GM19455 (cell line): ENCODE data around the gene ELFN1.

Experiments
- ATAC-seq: cut with Tn5 transposase; IDR thresholded peaks from one replicate; pipeline ENCODE4 v1.9.1; 2021; ENCODE audit not compliant: unreplicated experiment

ELFN1 gene

DNA sequence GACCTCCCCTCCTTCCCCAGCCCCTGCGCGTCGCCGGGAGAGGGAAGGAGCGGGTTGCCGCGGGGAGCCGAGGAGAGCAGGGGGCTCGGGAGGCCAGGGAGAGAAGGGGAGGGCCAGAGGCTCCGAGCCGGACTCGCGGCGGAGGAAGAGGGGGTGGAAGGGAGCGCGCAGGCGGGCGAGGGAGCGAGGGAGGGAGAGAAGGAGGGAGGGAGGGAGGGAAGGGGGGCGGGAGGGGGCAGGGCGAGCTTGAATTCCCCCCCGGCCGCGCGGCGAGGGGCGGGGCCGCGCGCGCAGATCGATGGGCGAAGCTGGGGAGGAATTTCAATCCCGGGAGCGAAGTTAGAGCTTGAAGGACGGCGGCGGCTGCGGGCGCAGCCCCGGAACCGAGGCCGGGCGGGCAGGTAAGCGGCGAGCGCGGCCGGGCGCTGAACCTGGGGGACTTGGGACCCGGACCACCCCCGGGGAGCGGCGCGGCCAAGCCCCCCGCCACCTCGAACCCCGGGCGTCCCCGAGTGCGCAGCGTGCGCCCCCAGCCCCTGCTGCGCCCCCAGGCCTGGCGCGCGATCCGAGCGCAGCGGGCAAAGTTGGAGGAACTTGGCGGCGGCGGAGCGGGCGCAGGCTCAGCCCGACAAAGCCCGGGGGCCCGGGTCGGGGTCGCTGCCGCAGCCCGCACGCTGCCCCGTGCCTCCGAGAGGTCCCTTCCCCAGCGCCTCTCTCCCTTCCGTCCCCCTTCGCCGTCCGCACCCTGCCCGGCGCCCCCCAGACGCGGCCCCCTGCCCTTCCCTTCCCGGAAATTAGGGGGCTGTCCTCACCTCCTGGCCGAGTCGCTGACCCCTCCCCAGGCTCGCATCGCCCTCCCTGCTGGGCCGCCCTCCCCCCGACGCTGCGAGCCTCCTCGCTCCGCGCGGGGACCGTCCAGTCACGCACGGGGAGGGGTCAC is at the start of gene ELFN1:
TSS of gene ELFN1 (plus strand) at position 324 of the 940 bp plus-strand sequence. CDS start 74,320 bp downstream, outside the sequence.
- ATAC-seq, result no peak

DNA sequence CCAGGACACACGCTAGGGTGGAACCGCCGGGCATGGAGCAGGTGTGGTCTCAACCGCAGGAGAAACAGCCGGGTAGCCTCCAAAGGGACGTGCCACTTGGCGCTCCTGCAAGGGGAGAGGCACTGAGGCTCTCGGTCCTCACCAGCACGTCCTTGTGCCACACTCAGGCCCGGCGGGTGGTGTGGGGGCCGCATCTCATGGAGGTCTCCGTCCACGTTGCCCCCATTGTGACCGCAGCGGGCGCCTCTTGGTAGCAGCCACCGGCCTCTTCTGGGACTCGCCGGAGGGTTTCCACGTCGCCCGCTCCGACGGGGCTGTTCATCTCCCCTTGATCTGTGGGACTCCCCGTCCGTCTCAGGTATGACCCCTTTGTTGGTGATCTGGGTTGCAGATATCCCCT is 49.2 kb upstream of the ELFN1 start:
- ATAC-seq, result no peak

DNA sequence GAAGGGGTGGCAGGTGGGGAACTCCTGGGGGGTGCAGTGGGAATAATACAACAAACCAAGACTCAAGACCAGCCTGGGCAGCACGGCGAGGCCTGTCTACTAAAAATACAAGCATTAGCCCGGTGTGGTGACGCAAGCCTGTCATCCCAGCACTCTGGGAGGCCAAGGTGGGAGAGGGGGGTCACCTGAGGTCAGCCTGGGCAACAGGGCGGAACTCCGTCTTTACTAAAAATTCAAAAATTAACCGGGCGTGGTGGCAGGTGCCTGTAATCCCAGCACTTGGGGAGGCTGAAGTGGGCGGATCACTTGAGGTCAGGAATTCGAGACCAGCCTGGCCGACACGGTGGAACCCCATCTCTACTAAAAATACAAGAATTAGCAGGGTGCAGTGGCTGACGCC is 48.4 kb upstream of the ELFN1 start:
- ATAC-seq, result no peak

DNA sequence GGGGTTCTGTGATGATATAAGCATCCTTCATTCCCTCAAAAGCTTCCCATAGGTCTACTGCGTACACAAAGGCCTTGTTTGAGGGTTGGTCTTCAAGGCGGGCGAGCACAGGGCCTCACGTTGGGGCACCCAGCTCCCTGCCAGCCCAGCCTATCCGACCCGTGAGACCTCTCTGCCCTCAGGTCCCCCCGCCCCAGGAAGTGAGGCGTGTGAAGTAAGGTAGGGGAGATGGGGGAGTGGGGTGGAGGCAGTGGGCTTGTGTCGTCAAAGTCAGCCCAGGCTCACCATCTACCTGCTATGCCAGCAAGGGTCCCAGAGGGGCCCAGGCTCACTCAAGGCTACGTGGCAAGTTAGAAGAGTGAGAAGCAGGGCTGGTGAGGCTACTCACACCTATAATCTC is 47.6 kb upstream of the ELFN1 start:
- no peak for ATAC-seq

DNA sequence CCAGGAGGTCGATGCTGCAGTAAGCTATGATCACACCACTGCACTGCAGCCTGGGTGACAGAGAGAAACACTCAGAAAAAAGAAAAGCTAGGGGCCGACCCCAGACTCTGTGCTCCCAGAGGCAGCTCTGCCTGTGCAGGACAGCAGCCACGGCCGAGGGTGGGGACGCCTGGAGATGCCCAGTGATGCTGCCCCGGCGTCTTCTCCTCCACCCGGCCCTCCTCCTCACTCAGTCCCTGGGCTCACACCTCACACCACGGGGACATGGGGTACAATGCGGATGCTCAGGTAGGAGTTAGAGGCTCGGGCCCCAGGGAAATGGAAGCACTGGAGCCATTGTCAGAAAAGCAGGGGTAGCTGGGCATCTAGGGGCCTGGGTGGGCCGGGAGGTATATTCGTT is 46.3 kb upstream of the ELFN1 start:
- no peak for ATAC-seq

DNA sequence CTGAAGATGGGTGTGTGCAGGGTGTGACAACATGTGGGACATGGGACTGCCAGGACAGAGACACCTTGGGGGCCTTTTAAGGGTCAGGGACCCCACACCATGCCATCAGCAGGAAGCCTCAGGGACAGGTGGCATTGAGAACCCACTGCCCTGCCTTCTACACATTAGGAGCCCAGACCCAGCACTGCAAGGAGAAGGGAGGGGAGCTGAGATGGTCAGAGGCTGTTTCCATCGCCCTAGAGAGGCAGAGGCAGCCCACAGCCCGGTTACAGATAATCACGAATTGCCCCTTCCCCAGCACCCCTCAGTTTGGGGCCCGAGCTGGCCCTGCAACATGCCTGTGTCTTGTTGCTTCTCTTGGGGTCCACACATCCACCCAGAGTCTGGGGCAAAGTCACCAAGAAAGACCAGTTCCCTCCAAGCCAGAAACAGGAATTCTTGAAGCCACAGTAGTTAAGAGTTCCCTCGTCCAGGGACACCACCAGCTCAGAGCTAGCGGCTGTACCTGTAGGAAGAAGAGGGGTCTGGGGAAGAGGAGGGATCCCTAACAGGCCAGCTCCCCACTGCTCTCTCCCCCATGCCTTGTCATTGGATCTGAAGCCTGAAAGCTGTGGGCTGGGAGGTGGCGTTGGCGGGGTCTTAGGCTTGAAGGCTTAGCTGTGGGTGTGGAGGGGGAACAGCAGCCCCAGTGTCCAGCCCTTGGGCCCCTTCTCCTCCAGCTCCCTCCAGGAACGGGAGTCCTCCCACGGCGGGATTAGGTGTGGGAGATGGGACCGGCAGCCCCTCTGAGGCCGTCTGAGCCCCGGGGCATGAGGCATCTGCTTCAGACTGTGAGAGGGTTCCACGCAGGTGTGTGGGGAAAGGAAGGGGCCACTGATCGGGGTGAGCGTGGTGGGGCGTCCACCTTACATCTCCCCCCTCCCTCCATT is 44.8 kb upstream of the ELFN1 start:
- no peak for ATAC-seq

DNA sequence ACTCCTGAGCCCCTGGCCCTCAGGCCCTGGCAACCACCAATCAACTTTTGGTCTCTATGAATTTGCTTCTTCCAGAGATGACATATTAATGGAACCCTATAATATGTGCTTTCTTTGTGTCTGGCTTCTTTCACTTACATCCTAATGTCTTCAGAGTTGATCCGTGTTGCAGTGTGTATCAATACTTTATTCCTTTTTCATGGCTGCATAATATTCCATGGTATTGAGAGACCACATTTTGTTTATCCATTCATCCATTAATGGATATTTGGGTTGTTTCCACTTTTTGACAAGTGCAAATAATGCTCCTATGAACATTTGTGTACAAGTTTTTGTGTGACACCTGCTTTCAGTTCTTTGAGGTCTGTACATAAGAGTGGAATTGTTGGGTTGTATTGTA is 43.3 kb upstream of the ELFN1 start:
- no peak for ATAC-seq

DNA sequence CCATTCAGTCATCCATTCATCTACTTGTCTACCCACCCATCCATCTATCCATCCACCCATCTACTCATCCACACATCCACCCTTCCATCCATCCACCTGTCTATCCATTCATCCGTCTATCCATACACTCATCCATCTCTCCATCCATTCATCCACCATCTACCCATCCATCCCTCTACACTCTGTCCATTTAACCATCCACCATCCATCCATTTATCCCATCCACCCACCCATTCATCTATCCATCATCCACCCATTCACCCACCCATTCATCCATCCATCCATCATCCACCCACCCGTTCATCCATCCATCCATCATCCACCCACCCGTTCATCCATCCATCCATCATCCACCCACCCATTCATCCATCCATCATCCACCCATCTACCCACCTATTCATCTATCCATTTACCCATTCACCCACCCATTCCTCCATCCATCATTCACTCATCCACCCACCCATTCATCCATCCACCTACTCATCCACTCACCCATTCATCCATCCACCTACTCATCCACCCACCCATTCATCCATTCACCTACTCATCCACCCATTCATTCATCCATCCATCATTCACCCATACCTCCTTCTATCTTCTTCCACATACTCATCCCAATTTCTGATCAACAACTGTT is 39.3 kb upstream of the ELFN1 start:
- no peak for ATAC-seq

DNA sequence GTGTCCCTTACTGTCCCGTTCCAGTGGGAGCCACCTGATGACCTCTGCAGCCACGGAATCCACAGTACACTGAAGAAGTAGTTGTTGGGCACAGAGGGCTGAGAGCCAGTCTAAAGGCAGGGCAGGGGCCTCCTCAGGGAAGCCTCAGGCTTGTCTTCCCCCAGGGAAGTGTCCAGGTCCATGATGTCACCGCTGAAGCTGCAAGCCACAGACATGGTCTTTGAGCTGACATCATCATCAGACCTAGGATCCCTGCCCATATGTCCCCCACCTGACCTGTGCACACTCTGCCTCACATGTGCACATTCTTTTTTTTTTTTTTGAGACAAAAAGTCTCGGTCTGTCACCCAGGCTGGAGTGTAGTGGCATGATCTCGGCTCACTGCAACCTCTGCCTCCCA is 38.4 kb upstream of the ELFN1 start:
- ATAC-seq, result no peak

DNA sequence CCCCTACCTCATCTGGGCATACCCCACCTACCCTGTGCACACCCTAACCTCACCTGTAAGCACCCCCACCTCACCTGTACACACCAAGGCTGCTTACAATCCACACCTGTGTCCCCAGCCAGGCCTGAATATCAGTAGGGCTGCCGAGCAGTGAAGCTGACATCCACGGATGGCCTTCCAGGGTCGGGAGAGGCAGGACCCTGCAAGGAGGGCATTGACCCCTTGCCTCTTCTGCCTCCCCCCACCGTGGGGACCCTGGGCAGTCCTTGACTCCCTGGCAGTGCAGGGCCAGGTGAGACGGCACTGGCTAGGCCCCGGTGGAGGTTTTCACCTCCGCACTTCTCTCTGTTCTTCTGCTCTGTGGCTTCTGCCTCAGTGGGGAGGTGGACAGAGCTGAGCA is 37.6 kb upstream of the ELFN1 start:
- ATAC-seq, result no peak

DNA sequence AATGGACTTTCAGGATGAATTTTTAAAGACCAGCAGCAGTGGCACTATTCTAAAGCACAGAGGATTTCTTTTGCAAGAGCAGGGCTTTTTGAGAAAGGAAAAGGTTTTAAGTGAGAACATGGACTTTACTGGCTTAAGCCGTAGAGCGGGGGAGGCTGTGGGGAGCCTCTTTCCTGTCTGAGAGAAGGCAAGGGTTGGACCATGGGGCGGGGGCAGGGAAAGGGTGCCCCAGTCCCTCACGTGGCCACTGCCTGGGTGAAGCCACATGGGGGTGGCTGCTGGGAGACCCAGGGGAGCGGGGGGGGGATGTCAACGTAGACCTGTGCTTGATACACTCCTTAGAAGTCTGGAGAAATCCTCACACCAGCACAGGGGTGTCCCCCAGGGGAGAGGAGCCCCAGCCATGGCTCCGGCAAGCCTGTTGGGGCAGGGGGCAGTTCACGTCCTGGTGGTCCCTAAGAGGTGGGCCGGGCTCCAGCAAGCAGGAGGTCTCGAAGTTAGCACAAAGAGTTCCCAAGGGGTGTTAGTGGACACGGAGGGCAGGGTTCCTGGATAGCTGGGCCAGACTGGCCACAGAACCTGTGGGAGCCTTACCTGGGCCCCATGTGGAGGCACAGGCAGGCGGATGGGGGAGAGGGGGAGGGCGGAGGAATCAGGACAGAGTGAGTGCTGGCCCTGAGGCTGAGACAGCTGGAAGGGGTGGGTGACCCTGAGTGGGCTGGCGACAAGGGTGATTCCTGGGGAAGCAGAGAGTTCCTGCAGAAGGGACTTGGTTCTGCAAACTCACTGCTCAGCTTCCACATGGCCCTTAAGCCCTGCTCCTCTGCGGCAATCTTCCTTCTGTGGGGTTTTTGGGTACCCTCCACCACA is 36.9 kb upstream of the ELFN1 start:
- no peak for ATAC-seq

DNA sequence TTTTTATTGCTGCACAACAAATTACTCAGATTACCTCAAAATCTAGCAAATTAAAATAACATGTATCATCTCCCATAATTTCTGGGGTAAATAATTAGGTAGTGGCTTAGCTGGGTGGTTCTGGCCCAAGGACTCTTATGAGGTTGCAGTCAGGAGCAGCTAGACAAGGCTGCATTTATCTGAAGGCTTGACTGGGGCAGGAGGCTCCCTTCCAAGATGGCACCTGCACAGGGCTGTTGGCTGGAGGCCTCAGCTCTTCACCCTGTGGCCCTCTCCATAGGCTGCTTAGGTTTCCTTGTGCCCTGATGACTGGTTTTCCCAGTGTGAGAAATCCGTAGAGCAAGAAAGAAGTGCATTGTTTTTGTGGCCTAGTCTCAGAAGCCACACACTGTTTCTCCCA is 34.7 kb upstream of the ELFN1 start:
- ATAC-seq, result no peak

DNA sequence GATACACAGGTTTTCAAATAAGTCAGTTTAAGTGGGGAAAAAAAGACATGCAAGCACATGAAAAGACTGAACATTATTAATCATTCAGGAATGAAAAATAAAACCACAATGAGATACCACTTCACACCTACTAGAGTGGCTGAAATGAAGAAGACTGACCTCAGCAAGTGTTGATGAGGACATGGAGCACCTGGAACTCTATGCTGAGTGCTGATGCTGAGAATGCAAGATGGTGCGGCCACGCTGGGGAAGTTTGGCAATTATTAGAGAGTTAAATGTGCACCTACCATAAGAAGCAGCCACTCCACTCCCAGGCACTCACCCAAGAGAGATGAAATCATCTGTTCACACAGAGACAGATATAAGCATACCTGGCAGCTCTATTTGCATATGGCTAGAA is 32.9 kb upstream of the ELFN1 start:
- no peak for ATAC-seq

DNA sequence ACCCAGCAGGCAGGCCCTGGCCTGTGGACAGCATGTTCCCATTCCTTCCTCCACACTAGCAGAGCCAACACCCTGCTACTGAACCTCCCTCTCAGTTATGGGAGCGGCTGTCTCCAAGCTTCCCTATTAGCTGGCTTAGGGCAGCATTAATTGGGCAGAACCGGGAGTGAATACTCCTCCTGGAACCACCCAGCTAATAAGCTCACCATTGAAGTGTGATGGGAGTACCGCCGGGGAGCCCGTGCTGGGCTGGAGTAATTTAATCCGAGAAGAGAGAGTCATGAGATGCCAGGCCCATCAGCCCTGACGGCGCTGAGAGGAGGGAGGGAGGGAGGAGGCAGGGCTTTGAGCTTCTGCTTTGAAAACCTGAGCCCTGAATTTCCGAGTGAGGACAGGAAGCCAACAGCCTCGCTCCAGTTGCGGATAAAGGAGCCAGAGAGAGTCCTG is 31.8 kb upstream of the ELFN1 start:
- no peak for ATAC-seq

DNA sequence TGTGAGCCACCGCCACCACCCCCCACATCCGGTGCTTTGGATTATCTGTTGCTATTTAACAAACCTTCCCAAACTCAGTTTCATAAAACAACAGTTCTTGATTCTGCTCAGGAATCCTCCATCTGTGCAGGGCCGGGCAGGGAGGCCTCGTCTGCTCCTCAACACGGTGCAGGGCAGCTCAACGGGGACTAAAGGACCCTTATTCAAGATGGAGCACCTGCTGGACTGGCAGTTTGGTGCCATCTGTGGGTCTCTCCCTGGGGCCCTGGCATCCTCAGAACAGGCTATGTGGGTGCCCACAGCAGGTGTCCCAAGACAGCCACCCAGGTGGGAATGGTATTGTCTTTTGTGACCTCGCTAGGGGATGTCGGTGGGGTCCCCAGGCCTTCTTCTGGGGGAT is 31.0 kb upstream of the ELFN1 start:
- ATAC-seq, result no peak

DNA sequence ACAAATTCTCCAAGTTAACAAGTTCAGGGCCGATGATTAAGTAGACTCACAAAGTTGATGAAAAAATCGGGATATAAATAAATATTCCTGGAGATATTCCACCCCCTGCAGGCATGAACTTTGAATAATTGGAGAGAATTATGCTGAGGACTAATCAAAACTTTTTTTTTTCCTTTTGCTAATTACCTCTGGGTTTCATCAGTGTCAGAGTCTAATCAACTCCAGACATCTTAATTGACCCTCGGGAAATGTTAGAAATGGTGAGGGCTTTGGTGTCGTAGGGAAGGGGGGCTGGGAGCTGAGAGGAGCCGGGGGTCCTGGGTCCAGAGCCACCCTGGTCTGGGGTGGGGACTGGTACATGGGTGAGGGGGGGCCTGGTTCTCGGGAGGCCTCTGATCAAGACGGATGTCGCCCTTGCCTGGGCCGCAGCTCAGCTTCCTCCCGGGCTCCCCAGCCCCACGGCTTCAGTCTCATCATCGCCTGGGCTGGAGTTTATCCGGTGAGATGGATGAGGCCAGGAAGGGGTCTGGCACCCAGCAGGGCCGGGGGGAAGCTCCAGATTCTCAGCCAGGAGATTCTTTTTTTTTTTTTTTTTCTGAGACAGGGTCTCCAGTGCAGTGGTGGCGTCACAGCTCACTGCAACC is 30.4 kb upstream of the ELFN1 start:
- no peak for ATAC-seq

DNA sequence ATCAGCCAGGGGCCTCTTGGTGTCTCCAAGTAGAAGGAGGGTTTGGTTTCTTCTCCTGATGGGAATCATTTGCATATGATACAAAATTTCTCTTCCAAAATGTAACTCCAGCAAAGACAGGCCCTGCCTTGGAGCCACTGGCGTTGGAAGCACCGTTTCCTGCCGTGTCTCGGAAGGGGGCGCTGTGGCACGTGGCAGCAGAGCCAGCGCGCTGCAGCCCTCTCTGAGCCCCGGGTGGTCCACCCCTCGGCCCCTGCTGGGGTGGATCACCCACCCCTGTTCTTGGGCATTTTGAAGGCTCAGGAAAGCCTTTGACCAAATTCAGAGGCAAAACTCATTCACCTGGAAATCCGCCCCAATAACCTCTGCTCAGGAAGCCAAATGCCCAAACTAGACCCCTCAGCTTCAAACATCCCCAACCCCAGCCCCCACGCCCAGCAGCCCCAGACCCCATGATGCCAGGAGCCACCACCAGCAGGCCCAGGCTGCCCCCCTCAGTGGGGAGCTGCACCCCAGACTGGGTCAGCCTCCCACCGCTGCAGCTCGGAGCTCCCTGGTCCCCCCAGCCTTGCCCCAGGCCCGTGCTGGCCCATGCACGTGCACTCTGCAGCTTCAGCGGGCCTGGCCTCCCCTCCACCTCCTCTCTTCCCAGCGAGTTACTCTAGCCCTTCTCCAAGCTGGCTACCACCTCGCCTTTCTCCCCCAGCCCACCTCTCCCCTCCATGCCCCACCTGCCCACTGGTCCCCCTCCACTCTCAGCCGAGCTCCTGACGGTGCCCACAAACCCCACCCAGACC is 29.5 kb upstream of the ELFN1 start:
- no peak for ATAC-seq

DNA sequence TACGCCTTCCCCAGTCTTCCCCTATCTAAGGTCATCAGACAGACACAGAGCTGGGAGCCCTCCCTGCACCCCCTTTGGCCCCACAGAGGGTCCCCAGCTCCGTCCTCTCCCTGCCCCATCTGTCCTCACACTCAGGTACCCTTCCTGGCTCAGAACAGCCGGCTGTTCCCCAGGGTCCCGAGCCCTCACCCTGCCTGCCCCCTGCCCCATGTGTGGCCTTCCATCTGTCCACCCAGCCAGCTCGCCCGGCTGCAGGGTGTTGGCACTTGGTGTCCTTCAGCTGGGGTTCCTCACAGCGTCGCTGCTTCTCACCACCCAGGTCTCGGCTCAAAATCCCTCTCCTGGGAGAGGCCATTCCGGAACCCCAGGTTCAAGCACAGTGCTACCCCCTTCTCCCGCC is 28.9 kb upstream of the ELFN1 start:
- no peak for ATAC-seq

DNA sequence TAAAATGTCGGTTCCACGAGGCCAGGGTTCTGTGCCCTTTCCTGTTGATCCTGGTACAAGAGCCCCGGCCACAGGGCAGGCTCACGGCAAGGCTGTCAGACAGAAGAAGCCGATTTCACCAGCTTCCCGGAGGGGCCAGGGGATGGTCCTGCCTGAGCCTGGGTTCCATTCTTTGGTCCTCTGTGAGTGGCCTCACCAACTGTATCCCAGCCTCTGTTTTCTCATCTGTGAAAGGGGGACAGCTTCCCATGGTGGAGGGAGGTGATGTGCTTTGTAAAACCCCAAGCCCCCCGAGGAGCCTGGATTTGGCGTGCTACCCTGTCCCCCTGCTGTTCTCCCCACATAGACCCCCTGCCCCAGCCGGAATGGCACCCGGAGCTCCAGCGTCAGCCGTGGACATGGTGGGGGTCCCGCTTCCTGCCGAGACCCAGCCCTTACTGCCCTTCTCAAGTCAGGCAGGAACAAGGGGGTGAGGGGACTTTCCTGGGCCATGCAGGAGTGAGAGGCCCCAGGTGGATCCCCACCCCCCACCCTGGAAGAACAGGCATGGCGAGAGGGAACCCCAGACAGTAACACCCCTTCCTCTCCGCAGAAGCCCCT is 28.3 kb upstream of the ELFN1 start:
- ATAC-seq, result no peak
